ENCODE measurements around the gene PER3. TPM values are rescaled to one million over a fixed set of nuclear protein-coding genes. Genes with fewer than 3 reads are reported as not detected.

PER3 gene
- total and polyA plus RNA-seq, 5 experiments from 2014 or later, result 2.8 to 5.7 (median 3.5) TPM

GRCh38 chr1:7760245-7760644, 23.8 kb upstream of the PER3 start:
- POLR2A ChIA-PET, result no interaction called here
- DNase-seq (no peak), ATAC-seq (no peak)
- H3K9me3 Mint-ChIP-seq, result no peaks in the 10 kb centered on the region
- no peaks in the 10 kb centered on the region for H3K4me1 Mint-ChIP-seq
- no peak overlapping the region for H3K27ac Mint-ChIP-seq
- H3K27me3 Mint-ChIP-seq, result peaks cover 0 to 6% (median 2%) of the 10 kb centered on the region in 5 donors
- no peaks in the 10 kb centered on the region for H3K36me3 Mint-ChIP-seq
- no peak overlapping the region for H3K4me3 Mint-ChIP-seq

DNA sequence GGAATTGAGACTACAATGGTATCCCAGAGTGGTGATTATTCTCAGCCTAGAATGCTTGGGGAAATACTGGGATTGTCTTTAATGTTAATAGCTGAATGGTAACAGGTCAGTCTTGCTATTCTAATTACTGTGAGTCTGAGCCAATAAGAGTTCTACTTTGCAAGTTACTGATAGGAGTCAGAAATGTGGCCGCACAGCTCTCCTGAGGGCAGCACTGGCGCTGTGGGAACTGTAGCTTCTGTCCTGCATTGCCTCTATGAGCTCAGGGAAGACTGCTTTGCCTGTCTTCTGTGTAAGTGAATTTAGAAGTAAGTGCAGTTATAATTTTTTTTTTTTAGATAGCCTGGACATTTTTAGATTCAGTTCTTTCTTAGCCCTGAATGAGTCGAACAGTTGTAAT, 23.0 kb upstream of the PER3 start:
- Mint-ChIP-seq H3K9me3 (no peaks in the 10 kb centered on the region), H3K36me3 (no peaks in the 10 kb centered on the region), H3K4me1 (no peaks in the 10 kb centered on the region), H3K4me3 (no peak overlapping the region), H3K27me3 (peaks cover 0 to 3% (median 2%) of the 10 kb centered on the region in 5 donors), H3K27ac (no peak overlapping the region)
- no peak for DNase-seq
- no peak for ATAC-seq
- POLR2A ChIA-PET, result no interaction called here

- H3K27ac Mint-ChIP-seq, result no peak overlapping the region
- H3K4me1 Mint-ChIP-seq, result peaks cover 6 to 17% (median 14%) of the 10 kb centered on the region in 4 donors
- ATAC-seq, result no peak
- H3K4me3 Mint-ChIP-seq, result no peak overlapping the region
- no peak for DNase-seq
- no peaks in the 10 kb centered on the region for H3K36me3 Mint-ChIP-seq
- peaks cover 5 to 9% (median 6%) of the 10 kb centered on the region in 5 donors for H3K27me3 Mint-ChIP-seq
- POLR2A ChIA-PET, result no interaction called here
- no peaks in the 10 kb centered on the region for H3K9me3 Mint-ChIP-seq
Observed at GRCh38 chr1:7767176-7767575, 16.9 kb upstream of the PER3 start.

GRCh38 chr1:7768583-7768982, 15.5 kb upstream of the PER3 start:
- Mint-ChIP-seq H3K9me3 (no peaks in the 10 kb centered on the region), H3K27me3 (peaks cover 4 to 9% (median 5%) of the 10 kb centered on the region in 5 donors), H3K27ac (no peak overlapping the region), H3K4me1 (peaks cover 10 to 31% (median 27%) of the 10 kb centered on the region in 4 donors), H3K4me3 (no peak overlapping the region), H3K36me3 (peaks cover 0 to 7% (median 0%) of the 10 kb centered on the region in 3 donors)
- POLR2A ChIA-PET, result no interaction called here
- ATAC-seq (no peak), DNase-seq (no peak)

DNA sequence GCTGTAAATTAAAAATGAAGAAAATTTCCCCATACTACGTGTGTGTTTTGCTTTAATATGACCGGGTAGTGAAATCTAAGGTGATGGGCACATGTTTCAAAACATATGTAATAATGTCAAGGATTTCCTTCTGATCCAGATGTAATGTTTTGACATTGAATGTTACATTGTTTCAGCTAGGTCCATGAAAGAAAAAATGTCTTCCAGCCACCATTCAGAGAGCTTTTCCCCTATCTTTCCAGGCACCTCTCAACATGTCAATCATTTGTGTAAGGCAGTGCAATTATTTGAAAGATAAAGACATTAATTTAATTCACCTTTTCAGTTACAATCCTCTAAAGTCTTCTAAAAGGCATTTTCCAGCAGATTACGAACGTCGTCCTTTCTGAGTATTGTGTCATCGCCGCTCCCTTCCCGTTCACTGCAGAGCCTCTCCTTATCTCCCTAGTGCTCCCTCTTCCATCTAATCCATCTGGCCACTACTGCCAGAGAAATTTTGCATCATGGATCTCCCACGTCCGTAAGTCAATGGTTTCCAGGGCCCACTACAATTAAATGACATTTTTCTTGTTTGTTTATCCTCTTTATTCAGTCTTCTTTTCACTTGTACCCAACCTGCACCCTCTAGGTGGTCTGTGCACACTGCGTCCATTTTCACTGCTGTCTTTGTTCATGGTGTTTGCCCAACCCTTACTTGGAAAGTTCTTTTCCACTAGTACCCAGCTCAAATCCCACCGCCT, 14.2 kb upstream of the PER3 start:
- Mint-ChIP-seq H3K9me3 (no peaks in the 10 kb centered on the region), H3K4me1 (peaks cover 14 to 42% (median 36%) of the 10 kb centered on the region in 4 donors), H3K36me3 (peaks cover 0 to 19% (median 0%) of the 10 kb centered on the region in 3 donors), H3K27ac (peak overlapping the region in 2 of 10 donors; percentile 3 to 44), H3K27me3 (peaks cover 4 to 9% (median 5%) of the 10 kb centered on the region in 5 donors), H3K4me3 (peak overlapping the region in 7 of 10 donors; percentile 15 to 88 (median 34))
- POLR2A ChIA-PET, result no interaction called here
- DNase-seq (no peak), ATAC-seq (no peak)

DNA sequence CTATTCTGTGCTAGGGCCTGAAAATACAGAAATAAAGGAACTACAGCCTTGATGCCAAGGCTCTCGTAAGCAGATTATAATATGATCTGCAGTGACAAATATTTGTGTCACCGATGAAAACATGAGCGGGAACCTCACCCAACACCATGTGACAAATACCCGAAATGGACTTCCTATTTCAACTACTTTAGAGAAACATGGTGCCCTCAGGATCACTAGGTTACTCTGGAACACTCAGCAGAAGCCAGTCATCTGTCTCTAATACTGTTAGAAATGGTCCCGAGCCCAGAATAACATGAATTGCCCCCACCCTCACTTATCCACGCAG, 13.5 kb upstream of the PER3 start:
- peak overlapping the region; percentile 78 to 92 (median 86) for H3K4me3 Mint-ChIP-seq
- H3K4me1 Mint-ChIP-seq, result peaks cover 15 to 46% (median 38%) of the 10 kb centered on the region in 4 donors
- peak overlapping the region in 9 of 10 donors; percentile 6 to 92 (median 84) for H3K27ac Mint-ChIP-seq
- peaks cover 0 to 25% (median 0%) of the 10 kb centered on the region in 3 donors for H3K36me3 Mint-ChIP-seq
- POLR2A ChIA-PET, result interaction anchor here (1.3 to 1.5 kb wide), 2 partner anchors 12 to 13 kb away, joined by 5 to 7 read pairs; partner anchors contain the start of gene PER3
- ATAC-seq (peak in 1 of 2 donors; percentile 30), DNase-seq (no peak)
- peaks cover 4 to 9% (median 4%) of the 10 kb centered on the region in 5 donors for H3K27me3 Mint-ChIP-seq
- no peaks in the 10 kb centered on the region for H3K9me3 Mint-ChIP-seq

DNA sequence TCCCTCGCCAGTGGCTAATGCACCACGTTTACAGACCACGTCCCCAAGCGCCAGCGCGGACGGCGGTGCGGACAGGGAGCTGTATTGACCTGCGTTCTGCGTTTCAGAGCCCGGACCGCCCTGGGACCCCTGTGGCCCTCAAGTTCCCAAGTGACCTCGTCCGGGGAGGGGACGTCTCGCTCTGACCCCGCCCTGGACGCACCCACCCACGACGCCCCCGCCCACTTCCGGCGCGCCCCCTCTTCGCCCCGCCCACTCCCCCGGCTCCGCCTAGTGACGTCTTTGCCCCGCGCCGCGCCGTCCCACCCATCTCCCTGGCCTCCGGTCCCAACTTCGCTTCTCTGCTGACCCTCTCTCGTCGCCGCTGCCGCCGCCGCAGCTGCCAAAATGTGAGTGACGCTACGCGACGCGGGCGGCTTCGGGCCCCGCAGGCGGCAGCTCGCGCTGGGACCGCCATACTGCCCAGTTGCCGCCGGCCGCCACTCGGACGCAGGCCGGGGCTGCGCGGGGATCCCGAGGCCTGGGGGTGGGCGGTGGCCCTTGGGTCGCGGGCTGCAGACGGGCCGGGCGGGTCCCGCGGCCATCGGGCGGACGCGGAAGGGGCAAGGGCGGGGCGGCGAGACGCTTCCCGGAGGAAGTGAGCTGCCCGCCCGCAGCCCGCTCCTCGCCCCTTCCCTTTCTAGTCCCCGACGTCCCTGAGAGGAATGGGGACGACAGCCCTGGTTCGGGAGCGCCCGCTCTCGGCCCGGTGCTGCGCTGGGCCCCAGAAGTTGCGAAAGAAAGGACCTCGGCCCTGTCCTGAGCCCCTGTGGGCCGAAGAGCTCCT, 12.9 kb upstream of the PER3 start, which contains the start of gene VAMP3:
TSS of gene VAMP3 (plus strand) at position 300 of the 826 bp plus-strand sequence. CDS start at position 388, 88 bp downstream.
- peaks cover 15 to 49% (median 40%) of the 10 kb centered on the region in 4 donors for H3K4me1 Mint-ChIP-seq
- peak; percentile 69 to 91 (median 81) for DNase-seq
- ATAC-seq, result peak; percentile 89 to 95
- peak within 1 kb of the TSS; percentile 81 to 94 (median 89) for H3K4me3 Mint-ChIP-seq
- H3K27me3 Mint-ChIP-seq, result peaks cover 3 to 9% (median 4%) of the 10 kb centered on the region in 5 donors
- H3K27ac Mint-ChIP-seq, result peak within 1 kb of the TSS; percentile 26 to 92 (median 86)
- peaks cover 0 to 30% (median 0%) of the 10 kb centered on the region in 3 donors for H3K36me3 Mint-ChIP-seq
- H3K9me3 Mint-ChIP-seq, result no peaks in the 10 kb centered on the region
- POLR2A ChIA-PET, result interaction anchor here (1.0 to 1.5 kb wide), 4 partner anchors 11 to 91 kb away, joined by 3 to 7 read pairs (median 5); partner anchors contain the start of gene PER3

GRCh38 chr1:7771823-7772299, 12.2 kb upstream of the PER3 start:
- DNase-seq (peak in 1 of 10 donors; percentile 10), ATAC-seq (peak in 1 of 2 donors; percentile 6)
- peak overlapping the region; percentile 80 to 94 (median 84) for H3K4me3 Mint-ChIP-seq
- no peaks in the 10 kb centered on the region for H3K9me3 Mint-ChIP-seq
- H3K4me1 Mint-ChIP-seq, result peaks cover 15 to 49% (median 40%) of the 10 kb centered on the region in 4 donors
- POLR2A ChIA-PET, result interaction anchor here (1.0 to 1.5 kb wide), 4 partner anchors 10 to 91 kb away, joined by 3 to 7 read pairs (median 5); partner anchors contain the start of gene PER3
- peaks cover 0 to 36% (median 3%) of the 10 kb centered on the region in 3 donors for H3K36me3 Mint-ChIP-seq
- peak overlapping the region; percentile 26 to 91 (median 84) for H3K27ac Mint-ChIP-seq
- H3K27me3 Mint-ChIP-seq, result peaks cover 0 to 9% (median 0%) of the 10 kb centered on the region in 5 donors

GRCh38 chr1:7777591-7777990, 6.5 kb upstream of the PER3 start:
- peaks cover 0 to 65% (median 3%) of the 10 kb centered on the region in 3 donors for H3K36me3 Mint-ChIP-seq
- H3K4me3 Mint-ChIP-seq, result no peak overlapping the region

DNA sequence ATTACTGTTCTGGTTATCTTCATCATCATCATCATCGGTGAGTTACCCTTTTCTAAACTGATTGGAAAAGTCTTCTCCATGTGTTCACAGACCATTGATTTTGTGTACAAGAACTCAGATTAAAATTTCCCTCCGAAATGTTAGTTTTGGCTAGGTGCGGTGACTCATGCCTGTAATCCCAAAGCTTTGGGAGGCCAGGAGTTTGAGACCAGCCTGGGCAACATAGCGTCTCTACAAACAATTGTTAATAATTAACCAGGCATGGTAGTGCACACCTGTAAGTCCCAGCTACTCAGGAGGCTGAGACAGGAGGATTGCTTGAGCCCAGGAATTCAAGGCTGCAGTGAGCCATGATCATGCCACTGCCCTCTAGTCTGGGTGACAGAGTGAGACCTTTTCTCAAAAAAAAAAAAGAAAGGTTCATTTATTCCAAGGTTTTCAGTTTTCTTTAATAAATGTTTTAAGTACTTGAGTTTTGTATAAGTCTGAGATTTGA, 5.9 kb upstream of the PER3 start:
- POLR2A ChIA-PET, result no interaction called here
- H3K27me3 Mint-ChIP-seq, result no peaks in the 10 kb centered on the region
- H3K9me3 Mint-ChIP-seq, result no peaks in the 10 kb centered on the region
- no peak for ATAC-seq
- no peak for DNase-seq
- peaks cover 0 to 63% (median 3%) of the 10 kb centered on the region in 3 donors for H3K36me3 Mint-ChIP-seq
- H3K27ac Mint-ChIP-seq, result no peak overlapping the region
- no peak overlapping the region for H3K4me3 Mint-ChIP-seq
- peaks cover 18 to 47% (median 40%) of the 10 kb centered on the region in 4 donors for H3K4me1 Mint-ChIP-seq

More at GRCh38 chr1:7777591-7777990, 6.5 kb upstream of the PER3 start:
- DNase-seq, result no peak
- no peak overlapping the region for H3K27ac Mint-ChIP-seq
- no peak for ATAC-seq
- POLR2A ChIA-PET, result no interaction called here
- no peaks in the 10 kb centered on the region for H3K27me3 Mint-ChIP-seq
- peaks cover 18 to 47% (median 39%) of the 10 kb centered on the region in 4 donors for H3K4me1 Mint-ChIP-seq
- no peaks in the 10 kb centered on the region for H3K9me3 Mint-ChIP-seq

GRCh38 chr1:7780976-7781375, 3.1 kb upstream of the PER3 start:
- H3K27me3 Mint-ChIP-seq, result no peaks in the 10 kb centered on the region
- H3K9me3 Mint-ChIP-seq, result no peaks in the 10 kb centered on the region
- POLR2A ChIA-PET, result no interaction called here
- peaks cover 0 to 40% (median 8%) of the 10 kb centered on the region in 3 donors for H3K36me3 Mint-ChIP-seq
- peaks cover 12 to 33% (median 27%) of the 10 kb centered on the region in 4 donors for H3K4me1 Mint-ChIP-seq
- no peak for DNase-seq
- H3K27ac Mint-ChIP-seq, result peak overlapping the region in 4 of 10 donors; percentile 8 to 87 (median 68)
- peak overlapping the region in 1 of 10 donors; percentile 78 for H3K4me3 Mint-ChIP-seq
- no peak for ATAC-seq

GRCh38 chr1:7781501-7781900, 2.6 kb upstream of the PER3 start:
- Mint-ChIP-seq H3K9me3 (no peaks in the 10 kb centered on the region), H3K4me1 (peaks cover 12 to 36% (median 27%) of the 10 kb centered on the region in 4 donors), H3K36me3 (peaks cover 0 to 36% (median 8%) of the 10 kb centered on the region in 3 donors), H3K4me3 (peak overlapping the region; percentile 43 to 87 (median 80)), H3K27me3 (no peaks in the 10 kb centered on the region), H3K27ac (peak overlapping the region in 9 of 10 donors; percentile 22 to 92 (median 71))
- POLR2A ChIA-PET, result interaction anchor here (1.7 kb wide), 1 partner anchor 10 kb away, joined by 7 read pairs; the partner anchor contains the start of gene VAMP3
- DNase-seq, result no peak
- no peak for ATAC-seq

Measured in naive thymus-derived CD8-positive, alpha-beta T cell (primary cell).